GM19455 (cell line): ENCODE measurements around the gene PLA2G3.

ENCODE experiments used
- ATAC-seq: cut with Tn5 transposase; IDR thresholded peaks from one replicate; pipeline ENCODE4 v1.9.1; 2021; ENCODE audit not compliant: unreplicated experiment

PLA2G3 gene

GRCh38 chr22:31148953-31149627, 8.8 kb upstream of the PLA2G3 start:
- no peak for ATAC-seq

DNA sequence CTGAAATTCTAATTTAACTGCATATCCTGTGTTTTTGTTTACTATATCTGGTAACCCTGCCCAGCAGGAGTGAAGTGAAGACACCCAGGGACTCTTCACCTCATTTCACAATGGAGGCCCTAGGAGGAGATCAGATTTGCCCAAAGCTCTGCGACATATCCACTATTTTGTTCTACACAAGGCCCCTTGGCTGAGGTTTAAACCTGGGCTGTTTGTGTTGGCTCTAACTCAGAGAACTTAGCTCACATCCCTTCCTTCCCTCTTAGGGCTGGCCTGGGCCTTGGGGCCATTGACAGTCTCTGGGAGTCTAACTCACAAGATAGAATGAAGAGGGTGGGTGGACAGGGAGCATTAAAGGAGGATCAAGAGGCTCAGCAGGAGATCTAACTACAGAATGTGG, 8.2 kb upstream of the PLA2G3 start:
- no peak for ATAC-seq

- ATAC-seq = no peak
Measured at GRCh38 chr22:31144223-31144622, 3.9 kb upstream of the PLA2G3 start.

- no peak for ATAC-seq
Measured at GRCh38 chr22:31143537-31143936, 3.2 kb upstream of the PLA2G3 start.

DNA sequence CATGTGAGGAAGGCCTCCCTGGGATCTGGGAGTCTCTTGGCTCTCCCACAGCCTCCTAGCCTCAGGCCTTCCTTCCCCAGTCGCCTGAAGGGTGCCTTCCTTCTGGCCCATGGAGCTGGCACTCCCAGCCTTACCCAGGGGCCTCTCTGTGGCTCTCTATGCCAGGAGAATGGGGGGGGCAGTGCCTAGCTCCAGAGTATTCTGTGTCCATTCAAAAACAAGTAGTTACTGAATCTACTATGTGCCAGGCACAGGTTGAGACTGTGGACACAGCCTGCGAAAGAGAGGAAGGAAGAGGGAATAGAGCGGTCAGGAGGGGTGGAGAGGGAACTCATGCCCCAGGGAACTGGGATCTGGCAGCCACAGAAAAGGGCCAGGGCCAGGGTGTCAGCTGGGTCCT, 2.7 kb upstream of the PLA2G3 start:
- no peak for ATAC-seq

DNA sequence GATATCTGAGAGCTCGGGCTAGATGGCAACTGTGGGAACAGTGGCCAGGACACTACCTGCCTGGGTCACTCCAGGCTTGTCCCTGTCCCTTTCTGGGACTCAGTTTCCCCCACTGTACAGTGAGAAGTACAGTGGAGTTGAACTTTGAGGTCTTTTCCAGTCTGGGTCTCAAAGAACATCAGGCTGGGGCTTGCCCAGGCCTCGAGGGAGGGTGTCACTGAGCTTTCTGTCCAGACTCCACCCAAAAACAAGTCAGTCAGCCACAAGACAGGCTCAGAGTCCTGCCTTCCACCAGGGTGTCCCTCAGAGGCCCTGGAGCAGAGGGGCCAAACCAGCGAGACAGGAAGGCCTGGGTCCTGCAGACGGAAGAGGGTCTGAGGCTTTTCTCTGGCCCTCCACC, 2.0 kb upstream of the PLA2G3 start:
- no peak for ATAC-seq

GRCh38 chr22:31141551-31141950, 1.2 kb upstream of the PLA2G3 start:
- ATAC-seq = no peak

GRCh38 chr22:31140746-31141145, 438 bp upstream of the PLA2G3 start:
- ATAC-seq = no peak

- no peak for ATAC-seq
Measured at GRCh38 chr22:31139066-31139465, 1.2 kb downstream of the PLA2G3 start.

- ATAC-seq = no peak
Measured at GRCh38 chr22:31138126-31138525, 2.2 kb downstream of the PLA2G3 start.

GRCh38 chr22:31137721-31138120, 2.6 kb downstream of the PLA2G3 start:
- no peak for ATAC-seq

DNA sequence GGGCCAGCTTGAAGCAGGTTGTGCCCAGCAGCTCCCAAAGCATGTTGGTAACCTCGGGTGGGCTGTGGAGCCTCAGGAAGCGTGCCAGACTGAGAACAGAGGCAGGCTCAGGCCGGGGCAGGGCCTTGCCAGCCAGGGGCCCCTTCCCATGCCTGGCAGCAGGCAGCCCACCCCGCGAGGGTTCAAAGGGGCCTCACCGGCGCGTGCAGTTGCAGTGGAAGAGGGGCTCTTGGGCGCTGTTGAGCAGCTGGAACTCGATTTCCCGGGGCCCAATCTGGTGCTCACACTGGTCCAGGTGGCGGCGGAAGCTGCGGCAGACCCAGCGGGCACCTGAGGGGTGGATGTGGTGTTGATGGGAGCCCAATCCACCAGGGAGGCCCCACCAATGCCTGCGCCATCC, 3.6 kb downstream of the PLA2G3 start:
- ATAC-seq = no peak

DNA sequence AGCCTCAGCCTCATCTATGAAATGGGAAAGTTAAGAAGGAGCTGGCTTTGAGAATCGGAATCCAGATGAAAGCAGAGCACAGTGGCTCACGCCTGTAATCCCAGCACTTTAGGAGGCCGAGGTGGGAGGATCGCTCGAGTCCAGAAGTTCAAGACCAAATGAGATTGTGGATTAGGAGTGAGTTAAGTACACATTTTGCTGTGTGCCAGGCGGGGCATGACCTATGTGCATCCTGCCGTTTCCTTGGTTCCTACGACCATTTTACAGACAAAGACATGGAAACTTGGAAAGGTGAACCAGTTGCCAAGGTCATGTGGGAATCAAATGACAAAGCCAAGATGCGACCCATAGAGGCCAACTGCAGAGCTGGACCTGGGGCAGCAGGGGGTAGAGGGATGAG, 4.2 kb downstream of the PLA2G3 start:
- no peak for ATAC-seq

DNA sequence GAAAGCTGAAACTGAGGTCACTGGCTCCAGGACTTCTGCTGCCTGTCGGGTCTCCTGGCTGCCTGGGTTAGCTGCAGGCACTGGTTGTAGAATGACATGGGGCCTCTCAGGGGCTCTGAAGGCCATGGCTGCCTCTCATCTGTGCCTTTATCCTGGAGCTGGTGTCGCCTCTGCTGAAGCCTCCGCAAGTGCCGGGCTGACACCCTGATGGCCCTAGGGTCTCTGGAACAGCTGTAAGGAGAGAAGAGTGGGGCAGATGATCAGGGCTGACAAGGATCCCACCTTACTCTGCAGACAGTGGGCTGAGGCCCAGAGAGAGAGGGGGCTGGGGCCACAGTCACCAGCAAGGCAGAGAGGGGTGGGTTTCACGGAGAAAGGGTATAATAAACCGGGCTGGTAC, 4.6 kb downstream of the PLA2G3 start:
- no peak for ATAC-seq

DNA sequence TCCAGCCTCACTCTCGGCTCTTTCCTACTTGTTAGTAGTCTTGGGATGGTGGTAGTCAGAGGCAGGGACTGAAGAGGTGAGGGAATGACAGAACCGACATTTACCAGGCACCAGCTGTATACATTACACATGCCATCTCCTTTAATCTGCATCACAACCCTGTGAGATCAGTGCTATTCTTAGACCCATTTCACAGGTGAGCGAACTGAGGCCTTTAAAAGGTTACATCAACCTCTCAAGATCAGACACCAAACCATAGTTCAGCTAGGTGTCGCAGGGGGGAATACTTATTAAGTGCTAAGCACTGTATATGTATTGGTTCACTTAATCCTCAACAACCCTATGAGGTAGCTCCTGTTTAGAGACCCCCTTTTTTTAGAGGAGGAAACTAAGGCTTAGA, 5.6 kb downstream of the PLA2G3 start:
- no peak for ATAC-seq

DNA sequence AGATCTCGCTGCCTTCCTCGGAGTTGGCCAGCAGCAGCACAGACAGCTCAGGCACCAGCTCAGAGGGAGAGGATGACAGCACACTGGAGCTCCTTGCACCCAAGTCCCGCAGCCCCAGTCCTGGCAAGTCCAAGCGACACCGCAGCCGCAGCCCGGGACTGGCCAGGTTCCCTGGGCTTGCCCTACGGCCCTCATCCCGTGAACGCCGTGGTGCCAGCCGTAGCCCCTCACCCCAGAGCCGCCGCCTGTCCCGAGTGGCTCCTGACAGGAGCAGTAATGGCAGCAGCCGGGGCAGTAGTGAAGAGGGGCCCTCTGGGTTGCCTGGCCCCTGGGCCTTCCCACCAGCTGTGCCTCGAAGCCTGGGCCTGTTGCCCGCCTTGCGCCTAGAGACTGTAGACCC, 6.4 kb downstream of the PLA2G3 start:
- no peak for ATAC-seq

DNA sequence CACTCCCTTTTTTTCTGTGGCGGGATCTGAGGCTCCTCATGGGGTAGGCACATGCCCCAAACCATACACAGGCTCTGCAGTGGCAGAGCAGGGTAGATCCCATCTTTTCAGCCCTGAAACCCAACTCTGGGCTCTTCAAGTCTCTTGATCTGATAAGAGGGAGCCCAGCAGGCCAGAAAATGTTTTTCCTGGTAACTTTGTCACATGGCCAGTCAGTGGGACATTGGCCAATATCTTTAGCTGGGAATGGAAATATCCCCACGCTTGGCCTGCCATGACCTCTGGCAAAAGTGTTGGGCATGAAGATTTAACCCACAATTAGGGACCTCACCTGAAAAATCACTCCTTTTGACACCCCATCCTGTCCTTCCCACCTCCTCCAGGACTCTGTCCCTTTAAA, 9.4 kb downstream of the PLA2G3 start:
- ATAC-seq = no peak

DNA sequence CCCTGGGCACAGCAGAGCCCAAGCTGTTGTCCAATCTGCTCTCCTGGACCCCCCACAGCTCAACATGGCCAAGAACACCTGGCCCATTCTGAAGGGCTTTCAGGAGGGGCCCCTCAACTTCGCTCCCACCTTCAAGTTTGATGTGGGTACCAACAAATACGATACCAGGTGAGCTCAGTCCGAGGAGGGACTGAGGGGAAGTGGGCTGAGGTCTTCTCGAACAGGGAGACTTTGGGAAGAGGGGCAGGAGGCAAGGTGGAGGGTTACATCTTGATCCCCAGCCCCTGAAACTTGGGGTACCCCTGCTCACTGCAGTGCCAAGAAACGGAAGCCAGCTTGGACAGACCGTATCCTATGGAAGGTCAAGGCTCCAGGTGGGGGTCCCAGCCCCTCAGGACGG, 12.2 kb downstream of the PLA2G3 start:
- ATAC-seq = no peak

GRCh38 chr22:31127181-31127772, 13.0 kb downstream of the PLA2G3 start:
- ATAC-seq = no peak

DNA sequence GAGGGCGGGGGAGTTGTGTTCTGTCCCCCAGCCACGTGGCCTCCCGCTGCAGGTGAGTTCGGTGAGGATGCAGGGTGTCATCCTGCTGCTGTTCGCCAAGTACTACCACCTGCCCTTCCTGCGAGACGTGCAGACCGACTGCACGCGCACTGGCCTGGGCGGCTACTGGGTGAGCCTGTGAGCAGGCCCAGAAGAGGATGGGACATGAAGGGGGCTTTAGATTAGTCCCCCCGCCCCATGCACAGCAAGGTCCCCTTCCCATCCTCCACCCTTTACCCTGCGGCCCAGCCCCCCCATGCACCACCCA, 13.5 kb downstream of the PLA2G3 start:
- no peak for ATAC-seq

- ATAC-seq = no peak
Measured at GRCh38 chr22:31126128-31126868, 14.0 kb downstream of the PLA2G3 start.

DNA sequence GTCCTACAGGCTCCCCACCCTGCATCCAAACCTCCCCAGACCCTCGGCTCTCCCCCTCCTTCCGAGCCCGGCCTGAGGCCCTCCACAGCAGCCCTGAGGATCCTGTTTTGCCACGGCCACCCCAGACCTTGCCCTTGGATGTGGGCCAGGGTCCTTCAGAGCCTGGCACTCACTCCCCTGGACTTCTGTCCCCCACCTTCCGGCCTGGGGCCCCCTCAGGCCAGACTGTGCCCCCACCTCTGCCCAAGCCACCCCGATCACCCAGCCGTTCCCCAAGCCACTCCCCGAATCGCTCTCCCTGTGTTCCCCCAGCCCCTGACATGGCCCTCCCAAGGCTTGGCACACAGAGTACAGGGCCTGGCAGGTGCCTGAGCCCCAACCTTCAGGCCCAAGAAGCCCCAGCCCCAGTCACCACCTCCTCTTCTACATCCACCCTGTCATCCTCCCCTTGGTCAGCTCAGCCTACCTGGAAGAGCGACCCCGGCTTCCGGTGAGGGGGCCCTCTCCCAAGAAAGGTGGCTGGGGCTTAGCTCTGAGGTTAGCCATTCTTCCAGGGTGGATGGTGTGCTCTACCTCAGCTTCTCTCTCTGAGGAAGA, 14.7 kb downstream of the PLA2G3 start:
- ATAC-seq = no peak
